Esophagus muscularis mucosa (tissue), 4 donors: ENCODE measurements around the gene DNPH1. TPM values are rescaled to one million over a fixed set of nuclear protein-coding genes. Genes with fewer than 3 reads are reported as not detected.

Experiments used
- DNase-seq: peaks from one replicate; pipeline ENCODE4 v3.0.0-alpha.2; 2017; ENCODE audit errors: extremely low spot score
- H3K27ac ChIP-seq, 4 donors: fragments of 200-600 bp; sonication (generic); replicated peaks in 1 of 4; 1 replicate in 3 of 4; 2 replicates in 1 of 4; pipeline ENCODE4 v1.5.1; 2016 to 2019; ENCODE audit warnings: mild to moderate bottlenecking in 1 of 4
- H3K27me3 ChIP-seq, 4 donors: fragments of 200-600 bp; sonication (generic); one replicate each; pipeline versions ENCODE4 v1.5.1 to v1.6.0; 2016 to 2019
- H3K36me3 ChIP-seq, 4 donors: fragments of 200-600 bp; sonication (generic); one replicate each; pipeline ENCODE4 v1.5.1; 2016 to 2019
- H3K4me1 ChIP-seq, 4 donors: fragments of 200-600 bp; sonication (generic); one replicate each; pipeline ENCODE4 v1.5.1; 2016 to 2019
- H3K4me3 ChIP-seq, 4 donors: fragments of 200-600 bp; sonication (generic); 1 replicate in 2 of 4; 2 replicates in 2 of 4; pipeline ENCODE4 v1.5.1; 2016 to 2019; ENCODE audit warnings: mild to moderate bottlenecking in 4 of 4, moderate library complexity in 1 of 4
- H3K9me3 ChIP-seq, 4 donors: fragments of 200-600 bp; sonication (generic); 1 replicate in 3 of 4; 2 replicates in 1 of 4; pipeline ENCODE4 v1.5.1; 2016 to 2019
- CTCF ChIP-seq, 3 experiments: fragments of 200-600 bp in 2 of 3; fragments of 450-650 bp in 1 of 3; sonication (generic) in 2 of 3; IDR thresholded peaks; one replicate each; pipeline ENCODE4 v1.5.1; 2017 to 2019; ENCODE audit warnings: antibody characterized with exemption in 3 of 3, mild to moderate bottlenecking in 2 of 3, moderate library complexity in 1 of 3
- EP300 ChIP-seq: sonication (generic); formaldehyde crosslinking; IDR thresholded peaks from one replicate; pipeline ENCODE4 v1.6.1; 2017; ENCODE audit warnings: antibody characterized with exemption
- POLR2A ChIP-seq: fragments of 450-650 bp; IDR thresholded peaks from one replicate; pipeline ENCODE4 v1.6.1; 2017; ENCODE audit warnings: antibody characterized with exemption, moderate library complexity, mild to moderate bottlenecking, low read depth
- POLR2AphosphoS5 ChIP-seq, 2 donors: sonication (generic); formaldehyde crosslinking; IDR thresholded peaks; one replicate each; pipeline ENCODE4 v1.6.1; 2017; ENCODE audit warnings: antibody characterized with exemption in 2 of 2
- WGBS: methylation state at CpG from one replicate; pipeline ENCODE4 v1.1.5; 2018; 5-methylcytosine and 5-hydroxymethylcytosine counted together
- intact Hi-C: fragments of 100-400 bp; cut with DNase I; formaldehyde crosslinking; loops from one replicate; pipeline ENCODE4 v1.15.1; 2023
- total RNA-seq, 4 donors: library from RNA; depleted of rRNA; stranded (reverse); fragments of >200 nt; gene quantifications; one replicate each; pipeline versions ENCODE4 v1.1.0 to v1.2.1, GENCODE V29; 2016

Gene DNPH1
- total RNA-seq, 4 donors from 2014 or later, result 60.5 to 70.2 (median 65.3) TPM

DNA sequence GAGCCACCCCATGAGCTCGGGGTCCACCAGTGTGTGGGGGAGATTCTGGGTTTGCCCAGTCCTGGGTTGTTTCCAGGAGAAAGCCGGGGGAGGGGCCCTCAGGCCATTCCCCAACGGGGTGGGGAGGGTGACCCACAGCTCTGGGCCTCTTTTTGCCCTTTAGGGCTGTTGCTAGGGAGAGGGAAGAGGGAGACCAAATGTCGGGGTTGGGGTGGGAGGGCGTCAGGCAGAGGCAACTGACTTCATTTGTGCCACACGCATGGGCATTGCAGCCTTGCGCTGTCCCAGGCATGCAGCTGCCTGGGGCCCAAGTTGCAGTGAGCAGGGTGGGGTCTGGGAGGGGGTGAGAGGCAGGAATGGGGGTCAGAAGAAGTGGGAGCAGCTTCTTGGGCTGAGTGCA is 49.2 kb downstream of the DNPH1 start:
- Histone ChIP-seq H3K27ac (peak overlapping the region; percentile 20 to 85 (median 44)), H3K36me3 (peaks cover 44 to 71% (median 62%) of the 10 kb centered on the region in 4 donors), H3K27me3 (no peaks in the 10 kb centered on the region), H3K4me3 (no peak overlapping the region), H3K4me1 (peaks cover 30 to 71% (median 49%) of the 10 kb centered on the region in 4 donors), H3K9me3 (no peaks in the 10 kb centered on the region)
- TF ChIP-seq POLR2AphosphoS5 (IDR thresholded peaks at IDR 0.05), result no peak
- TF ChIP-seq CTCF (IDR thresholded peaks at IDR 0.05), result no peak
- TF ChIP-seq POLR2A, result no peak
- no peak for TF ChIP-seq EP300
- intact Hi-C loops, result no loop called here
- 79% methylated on average over 7 of the region's 7 CpGs for WGBS
- DNase-seq, result no peak

DNA sequence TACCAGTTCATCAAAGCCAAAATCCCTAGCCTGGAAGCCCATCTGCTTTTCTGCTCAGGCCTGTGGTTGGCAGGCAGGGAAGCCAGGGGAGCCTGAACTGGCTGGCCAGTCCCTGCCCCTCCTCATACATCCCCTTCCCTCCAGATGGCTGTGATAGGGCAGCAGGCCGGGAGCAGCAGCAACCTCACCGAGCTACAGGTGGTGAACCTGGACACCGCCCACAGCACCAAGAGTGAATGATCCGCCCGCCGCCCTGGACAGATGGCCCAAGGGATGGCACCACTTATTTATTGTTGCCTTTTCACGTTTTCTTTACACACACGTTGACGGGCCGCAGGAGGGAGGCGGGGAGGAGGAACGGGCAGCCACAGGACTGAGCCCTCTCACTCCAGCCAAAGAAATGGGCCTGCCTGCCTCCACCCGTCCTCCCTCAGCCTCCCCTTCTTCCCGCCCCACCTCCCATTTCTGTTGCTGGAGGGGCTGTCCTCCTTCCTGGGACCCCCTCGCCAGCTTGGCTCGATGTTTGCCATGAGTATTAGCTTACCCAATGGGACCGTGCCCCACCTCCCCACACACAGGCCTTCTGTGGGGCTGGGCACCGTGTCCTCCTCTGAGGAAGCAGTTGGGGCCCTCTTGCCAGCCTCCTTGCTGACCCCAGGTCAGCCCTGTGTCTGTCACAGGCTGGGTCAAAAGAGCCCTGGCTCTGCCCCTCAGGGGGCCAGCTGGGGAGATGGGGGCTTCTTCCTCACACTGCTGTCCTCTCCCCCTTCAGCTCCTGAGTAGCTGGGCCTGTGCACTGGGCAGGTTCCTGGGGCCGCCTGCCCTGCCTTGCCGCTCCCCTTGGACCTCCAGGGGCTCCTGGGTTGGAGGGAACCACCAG is 50.1 kb downstream of the DNPH1 start:
- TF ChIP-seq EP300 (no peak), POLR2AphosphoS5 (IDR thresholded peaks at IDR 0.05) (no peak), CTCF (IDR thresholded peaks at IDR 0.05) (no peak), POLR2A (no peak)
- no peak for DNase-seq
- H3K9me3 ChIP-seq, result no peaks in the 10 kb centered on the region
- WGBS, result 81% methylated on average over 20 of the region's 20 CpGs
- intact Hi-C loops, result loop anchor here (10.0 kb wide), 1 partner anchor 336 kb away; the partner anchor contains the start of genes LRRC73, POLR1C and YIPF3
- H3K4me1 ChIP-seq, result peaks cover 34 to 68% (median 52%) of the 10 kb centered on the region in 4 donors
- H3K27me3 ChIP-seq, result no peaks in the 10 kb centered on the region
- no peak overlapping the region for H3K4me3 ChIP-seq
- H3K36me3 ChIP-seq, result peaks cover 44 to 65% (median 54%) of the 10 kb centered on the region in 4 donors
- peak overlapping the region; percentile 20 to 85 (median 44) for H3K27ac ChIP-seq

GRCh38 chr6:43178150-43178549 is 51.1 kb downstream of the DNPH1 start:
- intact Hi-C loops, result loop anchor here (10.0 kb wide), 1 partner anchor 337 kb away; the partner anchor contains the start of genes LRRC73, POLR1C and YIPF3

GRCh38 chr6:43176423-43176786 is 52.9 kb downstream of the DNPH1 start:
- DNase-seq, result no peak
- H3K4me1 ChIP-seq, result peaks cover 33 to 63% (median 51%) of the 10 kb centered on the region in 4 donors
- 90% methylated on average over 5 of the region's 6 CpGs for WGBS
- H3K9me3 ChIP-seq, result no peaks in the 10 kb centered on the region
- no peak for TF ChIP-seq EP300
- no peak for TF ChIP-seq POLR2AphosphoS5 (IDR thresholded peaks at IDR 0.05)
- no peak for TF ChIP-seq POLR2A
- TF ChIP-seq CTCF (IDR thresholded peaks at IDR 0.05), result no peak
- peaks cover 44 to 61% (median 54%) of the 10 kb centered on the region in 4 donors for H3K36me3 ChIP-seq
- no peaks in the 10 kb centered on the region for H3K27me3 ChIP-seq
- intact Hi-C loops, result loop anchor here (10.0 kb wide), 1 partner anchor 338 kb away; the partner anchor contains the start of genes LRRC73, POLR1C and YIPF3
- no peak overlapping the region for H3K4me3 ChIP-seq
- peak overlapping the region; percentile 98 to 100 (median 99) for H3K27ac ChIP-seq

More at GRCh38 chr6:43178150-43178549, 51.1 kb downstream of the DNPH1 start:
- Histone ChIP-seq H3K36me3 (peaks cover 44 to 61% (median 54%) of the 10 kb centered on the region in 4 donors), H3K27me3 (no peaks in the 10 kb centered on the region), H3K9me3 (no peaks in the 10 kb centered on the region), H3K4me3 (no peak overlapping the region), H3K4me1 (peaks cover 37 to 68% (median 55%) of the 10 kb centered on the region in 4 donors), H3K27ac (peak overlapping the region in 2 of 4 donors; percentile 99)
- no peak for DNase-seq
- WGBS, result 73% methylated on average over 9 of the region's 12 CpGs
- TF ChIP-seq EP300 (no peak), POLR2AphosphoS5 (IDR thresholded peaks at IDR 0.05) (no peak), CTCF (IDR thresholded peaks at IDR 0.05) (no peak), POLR2A (no peak)
